SW480 (cell line): ENCODE data around the gene UBE3B.
"Not testable (repeated sequence)": the region's sequence is repeated elsewhere in the genome, so short reads cannot be mapped to it uniquely, and the experiment has no call there.

Source experiments
- DNase-seq: peaks from one replicate; pipeline ENCODE4 v3.0.0-alpha.2; 2016; ENCODE audit warnings: low spot score

The UBE3B gene

DNA sequence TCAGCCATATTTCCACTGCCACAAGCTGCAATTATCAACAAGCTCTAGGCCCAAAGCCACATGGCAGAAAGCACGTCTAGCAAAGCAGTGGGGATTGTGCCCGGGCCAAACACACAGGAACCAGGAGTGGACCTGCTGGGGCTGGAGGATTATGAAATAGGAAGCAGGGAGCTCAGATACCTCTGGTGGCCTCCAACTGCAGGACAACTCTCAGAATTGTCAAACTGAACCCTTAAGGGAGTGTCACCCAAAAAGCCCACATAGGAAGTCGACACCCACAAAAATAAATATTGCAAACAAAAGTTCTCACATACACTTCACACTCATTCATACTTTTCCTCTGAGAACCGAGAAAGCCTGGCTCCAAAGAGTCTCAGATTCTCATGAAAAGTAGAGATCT lies 26.5 kb upstream of the UBE3B start:
- DNase-seq: no peak

- no peak for DNase-seq
Observed at GRCh38 chr12:109451400-109451799, 26.0 kb upstream of the UBE3B start.

DNA sequence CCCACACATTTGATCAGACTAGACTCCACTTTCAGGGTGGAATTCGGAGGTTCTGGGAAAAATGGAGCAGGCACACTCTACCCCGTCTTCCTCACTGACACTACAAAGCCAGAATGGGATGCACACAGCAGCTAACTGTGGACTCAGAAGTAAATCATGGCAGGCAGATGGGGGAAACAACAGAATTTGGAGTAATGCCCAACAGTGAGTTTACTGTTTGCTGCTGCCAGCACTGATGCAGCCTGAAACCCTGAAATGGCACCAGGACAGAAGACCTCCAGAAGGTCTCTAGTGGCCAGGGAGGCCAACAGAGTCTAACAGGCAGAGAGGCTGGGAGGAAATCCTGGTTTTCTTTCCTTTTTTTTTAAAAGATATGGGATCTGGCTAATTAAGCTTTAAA lies 24.9 kb upstream of the UBE3B start:
- DNase-seq: no peak

GRCh38 chr12:109455706-109456105 lies 21.7 kb upstream of the UBE3B start:
- no peak for DNase-seq

DNA sequence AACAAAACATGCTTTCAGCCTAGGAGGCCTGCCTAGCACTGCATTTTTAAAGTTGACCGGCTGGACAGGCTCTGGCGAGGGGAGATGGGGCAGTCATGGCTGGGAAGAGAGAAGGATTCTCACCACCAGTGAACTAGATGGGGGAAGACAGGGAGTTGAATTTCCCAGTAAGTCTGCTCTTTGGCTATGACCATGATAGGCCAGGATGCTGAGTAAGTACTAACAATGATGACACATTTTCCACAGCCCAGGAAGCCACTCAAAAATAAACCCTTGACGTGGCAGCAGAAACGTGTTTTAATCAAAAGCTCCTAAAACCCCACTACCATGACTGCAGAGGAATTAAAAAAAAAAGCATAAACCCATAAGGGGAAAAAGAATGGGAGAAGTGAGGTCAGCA lies 19.3 kb upstream of the UBE3B start:
- DNase-seq: no peak

GRCh38 chr12:109458771-109459208 lies 18.6 kb upstream of the UBE3B start:
- no peak for DNase-seq

- no peak for DNase-seq
Observed at GRCh38 chr12:109459247-109459646, 18.2 kb upstream of the UBE3B start.

DNA sequence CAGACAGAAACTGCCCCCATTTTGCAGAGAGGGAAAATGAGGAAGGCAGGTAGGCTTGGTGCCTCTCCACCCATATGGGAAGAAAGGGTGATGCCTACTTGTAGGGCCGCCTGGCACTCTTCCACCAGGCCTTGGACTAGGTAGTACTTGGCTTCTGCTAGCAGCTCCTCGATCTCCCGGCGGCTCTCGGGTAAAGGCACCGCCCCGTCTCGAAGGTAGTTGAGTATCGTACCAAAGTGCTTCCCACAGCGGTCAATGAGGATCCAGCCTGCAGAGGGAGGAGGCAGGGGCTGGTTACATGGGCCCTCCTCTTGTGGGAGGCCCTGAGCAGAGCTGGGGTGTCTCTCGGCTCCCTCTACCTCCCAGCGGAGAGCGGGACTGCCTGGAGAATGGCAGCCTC lies 16.9 kb upstream of the UBE3B start:
- DNase-seq: no peak

- peak; percentile 17 for DNase-seq
Observed at GRCh38 chr12:109461049-109461845, 16.2 kb upstream of the UBE3B start.

DNA sequence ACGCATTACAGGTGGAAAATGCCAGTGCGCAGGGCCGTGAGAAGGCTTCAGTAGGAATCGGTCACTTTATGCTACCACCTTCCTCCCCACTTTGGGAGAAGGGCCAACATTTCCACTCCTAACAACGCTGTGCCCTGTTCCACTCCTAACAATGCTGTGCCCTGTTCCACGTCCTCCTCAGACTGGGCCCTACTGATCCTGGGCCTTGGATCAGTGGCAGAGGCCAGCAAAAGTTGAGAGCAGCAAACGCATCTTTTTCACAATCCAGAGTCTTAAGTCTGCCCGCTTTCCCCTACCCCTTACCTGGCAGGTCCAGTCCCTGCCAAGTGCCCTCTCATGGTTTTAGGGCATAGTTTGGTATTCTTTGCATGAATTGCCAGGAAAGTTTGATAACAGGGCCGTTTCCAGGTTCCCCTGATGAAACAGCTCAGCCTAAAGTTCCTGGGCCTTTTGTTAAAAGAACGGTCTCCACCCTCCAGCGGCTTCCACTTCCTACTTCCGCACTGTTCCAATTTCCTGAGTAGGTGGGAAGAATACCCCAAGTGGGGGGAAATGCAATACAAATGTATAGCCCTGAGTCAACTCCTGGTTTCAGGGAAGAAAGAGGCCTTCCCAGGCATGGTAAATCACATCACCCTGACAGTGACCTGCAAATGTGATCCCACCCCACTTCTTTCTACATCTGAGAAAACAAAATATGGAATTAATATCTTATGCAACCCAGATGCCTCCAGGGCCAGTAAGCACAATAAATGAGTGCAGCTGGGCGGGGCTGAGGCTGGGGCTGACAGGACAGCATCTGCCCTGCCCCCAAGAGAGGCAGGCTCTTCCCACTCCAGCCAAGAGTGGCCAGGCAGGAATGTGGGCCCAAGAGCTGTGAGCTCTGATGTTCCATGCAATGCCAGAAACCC lies 15.3 kb upstream of the UBE3B start:
- peak; percentile 33 for DNase-seq

- DNase-seq: peak; percentile 69
Observed at GRCh38 chr12:109462868-109463692, 14.4 kb upstream of the UBE3B start.

DNA sequence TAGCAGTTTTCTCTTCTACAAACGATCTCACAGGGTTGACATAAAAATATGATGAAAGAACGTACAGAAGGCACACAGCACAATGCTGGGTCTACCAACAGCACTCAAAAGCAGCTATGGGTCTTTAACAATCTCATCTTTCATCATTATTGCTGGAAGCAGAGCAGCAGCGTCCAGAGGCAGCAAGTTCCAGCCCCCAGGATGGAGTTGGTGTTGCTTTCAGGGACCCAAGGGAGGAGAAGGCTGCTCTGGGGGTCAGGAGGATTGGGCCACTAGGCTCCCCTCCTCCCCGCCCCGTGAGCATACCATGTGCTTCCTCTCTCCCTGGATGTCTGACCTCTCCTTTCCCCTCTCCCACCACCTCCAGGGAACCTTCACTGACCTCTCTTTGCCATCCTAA lies 13.7 kb upstream of the UBE3B start:
- no peak for DNase-seq

GRCh38 chr12:109464642-109465351 lies 12.6 kb upstream of the UBE3B start:
- no peak for DNase-seq

- no peak for DNase-seq
Observed at GRCh38 chr12:109466305-109466704, 11.1 kb upstream of the UBE3B start.

- DNase-seq: no peak
Observed at GRCh38 chr12:109466821-109467220, 10.6 kb upstream of the UBE3B start.

DNA sequence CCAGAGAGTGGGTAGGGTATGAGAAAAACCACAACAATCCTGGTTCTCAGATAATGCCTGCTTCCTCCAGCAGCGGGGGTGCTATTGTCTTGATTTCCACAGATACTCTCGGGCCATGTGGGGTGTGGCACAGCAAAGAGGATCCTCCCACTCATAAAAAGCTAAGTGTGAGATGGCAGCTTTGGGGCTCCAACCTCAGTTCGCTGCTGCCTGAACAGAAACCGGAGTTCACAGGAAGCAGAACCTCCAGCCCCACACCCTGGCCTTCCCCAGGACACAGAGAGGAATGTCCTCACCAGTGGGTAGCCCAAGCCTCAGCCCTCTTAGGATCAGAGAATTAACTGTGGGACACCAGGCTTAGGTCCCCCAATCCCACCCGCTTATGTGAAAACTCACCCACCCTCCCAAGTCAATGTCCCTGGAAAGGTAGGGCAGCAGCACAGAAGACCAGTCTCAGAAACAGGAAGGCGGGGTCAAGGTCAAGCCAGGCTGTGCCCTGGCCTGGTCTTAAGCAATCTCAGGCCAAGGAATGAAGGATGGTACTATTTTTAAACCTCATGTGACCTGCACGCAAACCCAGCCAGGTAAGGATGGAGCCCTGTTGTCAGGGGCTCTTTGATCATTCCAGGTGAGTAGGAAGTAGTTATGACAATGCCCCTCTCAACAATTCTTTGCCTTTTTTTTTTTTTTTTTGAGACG lies 9.3 kb upstream of the UBE3B start:
- no peak for DNase-seq

DNA sequence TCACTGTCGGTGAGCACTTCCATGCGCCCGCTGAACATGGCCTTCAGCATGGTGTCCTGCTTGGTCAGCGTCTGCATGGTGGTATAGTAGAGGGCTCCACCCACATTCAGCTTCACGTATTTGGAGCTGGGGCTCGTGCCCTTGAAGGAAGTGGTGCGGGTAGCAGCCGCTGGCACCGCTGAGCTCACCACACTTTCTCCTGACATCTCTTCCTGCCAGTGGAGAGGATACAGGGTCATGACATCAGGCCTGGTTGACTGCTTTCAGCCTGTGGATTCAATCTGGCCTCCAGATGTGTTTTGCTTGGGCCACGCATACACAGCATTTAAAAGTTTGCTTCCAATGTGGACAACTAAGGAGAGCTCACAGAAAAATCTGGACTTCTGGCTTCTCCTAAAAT lies 7.9 kb upstream of the UBE3B start:
- DNase-seq: no peak

DNA sequence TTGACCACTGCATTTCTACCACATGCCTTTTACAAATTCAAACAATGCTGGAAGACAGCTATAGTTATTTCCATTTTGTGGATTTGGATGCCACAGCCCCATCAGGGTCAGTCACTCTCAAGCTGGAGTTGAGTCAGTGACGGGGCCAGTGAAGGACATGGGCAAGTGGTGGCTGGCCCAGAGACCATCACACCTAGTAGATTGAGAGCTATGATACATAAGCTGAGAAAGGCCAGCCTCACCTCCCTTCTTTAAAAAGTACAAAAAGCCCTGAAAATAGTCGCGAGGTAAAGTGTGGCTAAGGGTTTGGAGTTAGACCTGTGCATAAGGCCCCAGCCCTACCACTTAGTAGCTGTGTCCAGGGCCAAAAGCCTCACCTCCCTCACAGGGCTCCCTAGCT lies 4.4 kb upstream of the UBE3B start:
- no peak for DNase-seq

DNA sequence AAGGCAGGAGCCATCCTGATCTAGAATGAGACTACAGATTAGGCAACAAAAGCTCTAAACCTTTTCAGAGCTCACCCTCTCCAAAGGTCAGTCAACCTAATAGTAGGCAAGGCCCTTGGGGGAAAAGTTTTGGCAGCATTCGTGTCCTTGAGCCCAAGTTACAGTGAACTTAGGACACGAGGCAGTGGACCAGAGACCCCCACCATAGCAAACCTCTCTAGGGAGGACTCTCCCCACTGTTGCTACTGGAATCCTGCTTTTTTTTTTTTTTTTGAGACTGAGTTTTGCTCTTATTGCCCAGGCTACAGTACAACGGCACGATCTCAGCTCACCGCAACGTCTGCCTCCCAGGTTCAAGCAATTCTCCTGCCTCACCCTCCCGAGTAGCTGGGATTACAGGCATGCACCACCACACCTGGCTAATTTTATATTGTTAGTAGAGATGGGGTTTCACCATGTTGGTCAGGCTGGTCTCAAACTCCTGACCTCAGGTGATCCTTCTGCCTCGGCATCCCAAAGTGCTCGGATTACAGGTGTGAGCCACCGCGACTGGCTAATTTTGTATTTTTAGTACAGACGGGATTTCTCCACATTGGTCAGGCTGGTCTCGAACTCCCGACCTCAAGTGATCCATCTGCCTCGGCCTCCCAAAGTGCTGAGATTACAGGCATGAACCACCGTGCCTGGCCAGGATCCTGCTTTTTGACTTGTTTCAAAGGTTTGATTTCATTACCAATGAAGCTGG lies 3.7 kb upstream of the UBE3B start:
- not testable (repeated sequence) for DNase-seq

DNA sequence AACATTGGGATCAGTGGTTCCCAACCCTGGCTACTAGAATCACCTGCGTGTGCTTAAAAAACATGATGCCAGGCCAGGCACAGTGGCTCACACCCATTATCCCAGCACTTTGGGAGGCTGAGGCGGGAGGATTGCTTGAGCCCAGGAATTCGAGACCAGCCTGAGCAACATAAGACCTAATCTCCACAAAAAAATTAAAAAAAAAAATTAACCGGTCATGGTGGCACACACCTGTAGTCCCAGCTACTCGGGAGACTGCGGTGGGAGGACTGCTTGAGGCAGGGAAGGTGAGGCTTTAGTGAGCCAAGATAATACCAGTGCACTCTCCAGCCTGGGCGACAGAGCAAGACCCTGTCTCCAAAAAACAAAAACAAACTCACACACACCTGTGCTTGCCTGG lies 2.3 kb upstream of the UBE3B start:
- DNase-seq: no peak
